Activated CD4-positive, alpha-beta T cell treated with anti-CD3 and anti-CD28 coated beads for 36 hours (primary cell): ENCODE measurements around the gene TMEM182. TPM values are rescaled to one million over a fixed set of nuclear protein-coding genes. Genes with fewer than 3 reads are reported as not detected.

ENCODE experiments used
- ATAC-seq: fragments of 200-7000 bp; cut with Tn5 transposase; one replicate; pipeline ENCODE4 v1.10.0; 2021; ENCODE audit warnings: mild to moderate bottlenecking, moderate library complexity
- CTCF ChIA-PET: fragments of 350-600 bp; sonication (Branson Sonifier 250); formaldehyde crosslinking; loops from one replicate; lab custom pipeline; 2021; ENCODE audit warnings: antibody characterized with exemption; lab: Charles Lee
- POLR2A ChIA-PET: fragments of 350-600 bp; sonication (Branson Sonifier 250); formaldehyde crosslinking; loops from one replicate; lab custom pipeline; 2021; ENCODE audit warnings: antibody characterized with exemption, inconsistent platforms; lab: Charles Lee
- DNase-seq: peaks from one replicate; pipeline ENCODE4 v3.0.0-alpha.2; 2020
- H3K27ac Mint-ChIP-seq: one replicate; pipeline ENCODE4 v1.8.0; 2021; ENCODE audit warnings: mixed read lengths
- H3K27me3 Mint-ChIP-seq: one replicate; pipeline ENCODE4 v1.8.0; 2021; ENCODE audit warnings: mixed read lengths
- H3K36me3 Mint-ChIP-seq: one replicate; pipeline ENCODE4 v1.8.0; 2021; ENCODE audit warnings: low read depth, mixed read lengths
- H3K4me1 Mint-ChIP-seq: one replicate; pipeline ENCODE4 v1.8.0; 2021; ENCODE audit warnings: mixed read lengths
- H3K4me3 Mint-ChIP-seq: one replicate; pipeline ENCODE4 v1.8.0; 2021; ENCODE audit warnings: mild to moderate bottlenecking, moderate library complexity, mixed read lengths
- H3K9me3 Mint-ChIP-seq: one replicate; pipeline ENCODE4 v1.8.0; 2021; ENCODE audit warnings: low read depth, mixed read lengths
- intact Hi-C, 2 experiments: fragments of 100-400 bp; cut with DNase I in 1 of 2; cut with micrococcal nuclease in 1 of 2; formaldehyde crosslinking; loops; one replicate each; pipeline versions ENCODE4 v1.14.2 to v1.15.1; 2022 to 2024; cut with DNase I, micrococcal nuclease
- total RNA-seq, 2 experiments: library from RNA; stranded (reverse); gene quantifications; one replicate each; pipeline ENCODE4 v1.2.3, GENCODE V29; 2021

TMEM182 gene
- total RNA-seq, 2 experiments from 2014 or later = 6.1 to 7.4 TPM

GRCh38 chr2:102837626-102838198, 75.9 kb downstream of the TMEM182 start:
- no peaks in the 10 kb centered on the region for H3K36me3 Mint-ChIP-seq
- no peaks in the 10 kb centered on the region for H3K4me1 Mint-ChIP-seq
- peaks cover 3% of the 10 kb centered on the region for H3K27me3 Mint-ChIP-seq
- H3K27ac Mint-ChIP-seq = no peak overlapping the region
- intact Hi-C loops = no loop called here
- ChIA-PET CTCF (interaction anchor here (0.6 to 1.4 kb wide), 3 partner anchors 21 to 84 kb away, joined by 3 to 6 read pairs (median 3); no protein-coding TSS in a partner anchor), POLR2A (no interaction called here)
- no peak for ATAC-seq
- DNase-seq = no peak
- H3K9me3 Mint-ChIP-seq = no peaks in the 10 kb centered on the region
- H3K4me3 Mint-ChIP-seq = no peak overlapping the region

- H3K4me3 Mint-ChIP-seq = no peak overlapping the region
- DNase-seq (peak; percentile 48), ATAC-seq (no peak)
- peaks cover 3% of the 10 kb centered on the region for H3K27me3 Mint-ChIP-seq
- H3K27ac Mint-ChIP-seq = no peak overlapping the region
- ChIA-PET POLR2A (no interaction called here), CTCF (interaction anchor here (0.6 to 3.3 kb wide), 10 partner anchors 10 to 87 kb away, joined by 3 to 13 read pairs (median 4); no protein-coding TSS in a partner anchor)
- no peaks in the 10 kb centered on the region for H3K4me1 Mint-ChIP-seq
- intact Hi-C loops = loop anchor here in 1 of 2 experiments (10.0 kb wide), 1 partner anchor 325 kb away; no protein-coding TSS in a partner anchor
- H3K36me3 Mint-ChIP-seq = no peaks in the 10 kb centered on the region
- no peaks in the 10 kb centered on the region for H3K9me3 Mint-ChIP-seq
Measured at GRCh38 chr2:102839668-102840388, 78.0 kb downstream of the TMEM182 start.

DNA sequence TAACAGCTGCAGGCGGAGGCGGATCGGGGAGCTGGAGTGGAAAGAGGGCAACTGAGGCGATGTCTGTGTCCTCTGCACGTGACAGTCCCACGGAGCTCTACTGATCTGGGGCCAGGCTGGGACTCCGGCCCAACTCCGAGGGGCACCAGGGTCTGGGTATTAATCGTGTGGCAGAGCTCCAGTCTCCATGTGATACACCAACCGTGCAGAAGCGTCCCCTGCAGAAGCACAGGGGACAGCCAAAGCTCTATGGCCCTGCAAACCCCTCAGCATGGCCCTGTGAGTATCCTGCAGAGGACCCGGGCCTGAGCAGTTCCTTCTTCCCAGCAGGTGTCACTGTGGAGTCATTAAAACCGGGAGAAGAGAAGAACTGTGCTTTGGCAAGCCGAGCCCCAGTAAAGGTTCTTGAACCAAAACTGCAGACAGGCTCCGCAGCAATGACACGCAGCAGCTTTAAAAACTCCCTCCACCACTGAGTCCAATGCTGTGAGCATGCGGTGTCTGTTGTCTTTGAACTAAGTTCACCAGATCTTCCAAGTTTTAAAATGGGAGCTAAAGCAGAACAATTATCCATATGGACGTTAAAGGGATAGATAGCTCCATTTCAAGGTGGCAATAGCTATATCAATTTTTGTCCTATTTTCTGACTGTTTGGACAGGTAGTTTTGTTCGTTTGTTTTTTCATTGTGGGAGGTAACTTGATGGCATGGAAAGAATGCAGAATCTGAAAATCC, 79.4 kb downstream of the TMEM182 start:
- peak; percentile 71 for ATAC-seq
- Mint-ChIP-seq H3K36me3 (no peaks in the 10 kb centered on the region), H3K4me3 (no peak overlapping the region), H3K27ac (no peak overlapping the region), H3K27me3 (peaks cover 3% of the 10 kb centered on the region), H3K9me3 (no peaks in the 10 kb centered on the region), H3K4me1 (no peaks in the 10 kb centered on the region)
- POLR2A ChIA-PET = no interaction called here
- CTCF ChIA-PET = interaction anchor here (0.6 to 3.3 kb wide), 10 partner anchors 9 to 1506 kb away, joined by 3 to 13 read pairs (median 4); no protein-coding TSS in a partner anchor
- peak; percentile 56 for DNase-seq
- intact Hi-C loops = loop anchor here in 1 of 2 experiments (10.0 kb wide), 1 partner anchor 324 kb away; no protein-coding TSS in a partner anchor

GRCh38 chr2:102843764-102844443, 82.1 kb downstream of the TMEM182 start:
- POLR2A ChIA-PET = no interaction called here
- H3K9me3 Mint-ChIP-seq = no peaks in the 10 kb centered on the region
- H3K4me1 Mint-ChIP-seq = no peaks in the 10 kb centered on the region
- no peak for DNase-seq
- H3K27ac Mint-ChIP-seq = no peak overlapping the region
- H3K36me3 Mint-ChIP-seq = no peaks in the 10 kb centered on the region
- no peak for ATAC-seq
- CTCF ChIA-PET = no interaction called here
- peaks cover 11% of the 10 kb centered on the region for H3K27me3 Mint-ChIP-seq
- intact Hi-C loops = loop anchor here in 1 of 2 experiments (10.0 kb wide), 1 partner anchor 321 kb away; no protein-coding TSS in a partner anchor
- no peak overlapping the region for H3K4me3 Mint-ChIP-seq

DNA sequence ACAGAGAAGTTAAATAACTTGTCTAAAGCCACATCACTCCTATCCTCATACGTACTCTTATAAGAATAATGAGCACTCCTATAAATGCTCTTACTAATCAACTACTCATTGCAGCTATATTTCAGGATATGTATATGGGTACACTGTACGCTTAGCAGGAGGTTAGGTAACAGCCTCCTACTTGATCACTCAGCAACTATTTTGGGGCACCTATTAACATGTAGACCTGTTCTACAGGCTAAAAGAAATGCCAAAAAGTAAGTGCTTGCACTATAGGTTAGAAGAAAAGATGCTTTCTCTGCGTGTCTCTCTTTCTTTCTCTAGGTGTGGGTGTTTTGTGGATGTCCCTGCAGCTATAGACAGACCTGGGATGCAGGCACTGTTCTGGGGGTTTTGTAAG, 83.1 kb downstream of the TMEM182 start:
- POLR2A ChIA-PET = no interaction called here

GRCh38 chr2:102848366-102848839, 86.6 kb downstream of the TMEM182 start:
- H3K4me3 Mint-ChIP-seq = no peak overlapping the region
- H3K4me1 Mint-ChIP-seq = no peaks in the 10 kb centered on the region
- H3K27ac Mint-ChIP-seq = no peak overlapping the region
- ATAC-seq (no peak), DNase-seq (peak; percentile 25)
- POLR2A ChIA-PET = no interaction called here
- intact Hi-C loops = loop anchor here in 1 of 2 experiments (10.0 kb wide), 1 partner anchor 316 kb away; no protein-coding TSS in a partner anchor
- H3K36me3 Mint-ChIP-seq = no peaks in the 10 kb centered on the region
- peaks cover 10% of the 10 kb centered on the region for H3K27me3 Mint-ChIP-seq
- H3K9me3 Mint-ChIP-seq = peaks cover 2% of the 10 kb centered on the region
- CTCF ChIA-PET = no interaction called here

More for the DNA sequence above, 83.1 kb downstream of the TMEM182 start:
- Mint-ChIP-seq H3K27ac (no peak overlapping the region), H3K27me3 (peaks cover 12% of the 10 kb centered on the region), H3K36me3 (no peaks in the 10 kb centered on the region), H3K9me3 (no peaks in the 10 kb centered on the region), H3K4me1 (no peaks in the 10 kb centered on the region), H3K4me3 (no peak overlapping the region)
- intact Hi-C loops = loop anchor here in 1 of 2 experiments (10.0 kb wide), 1 partner anchor 320 kb away; no protein-coding TSS in a partner anchor
- CTCF ChIA-PET = no interaction called here
- ATAC-seq (no peak), DNase-seq (no peak)

- intact Hi-C loops = no loop called here
- H3K36me3 Mint-ChIP-seq = no peaks in the 10 kb centered on the region
- DNase-seq (no peak), ATAC-seq (no peak)
- H3K27ac Mint-ChIP-seq = no peak overlapping the region
- H3K4me1 Mint-ChIP-seq = no peaks in the 10 kb centered on the region
- H3K9me3 Mint-ChIP-seq = peaks cover 5% of the 10 kb centered on the region
- no peak overlapping the region for H3K4me3 Mint-ChIP-seq
- ChIA-PET POLR2A (no interaction called here), CTCF (interaction anchor here (0.6 to 1.9 kb wide), 3 partner anchors 10 to 702 kb away, joined by 3 to 9 read pairs (median 7); no protein-coding TSS in a partner anchor)
- H3K27me3 Mint-ChIP-seq = peaks cover 10% of the 10 kb centered on the region
Measured at GRCh38 chr2:102850888-102851287, 89.1 kb downstream of the TMEM182 start.

- Mint-ChIP-seq H3K27me3 (peaks cover 7% of the 10 kb centered on the region), H3K9me3 (peaks cover 5% of the 10 kb centered on the region), H3K27ac (no peak overlapping the region), H3K4me3 (no peak overlapping the region), H3K4me1 (no peaks in the 10 kb centered on the region), H3K36me3 (no peaks in the 10 kb centered on the region)
- intact Hi-C loops = no loop called here
- CTCF ChIA-PET = interaction anchor here (0.6 kb wide), 1 partner anchor 12 kb away, joined by 3 read pairs; no protein-coding TSS in a partner anchor
- POLR2A ChIA-PET = no interaction called here
- DNase-seq (no peak), ATAC-seq (no peak)
Measured at GRCh38 chr2:102852867-102853266, 91.0 kb downstream of the TMEM182 start.

Other genes starting within 250 kb of the TMEM182 start
- gene SLC9A2, start 142.5 kb upstream of the TMEM182 start, total RNA-seq = under 1 TPM; 0.04 to 0.07 TPM